Stimulated activated CD4-positive, alpha-beta T cell treated with anti-CD3 and anti-CD28 coated beads, Interleukin-1b, Interleukin-23, amount 100 ng/mL, for 48 hours (primary cell): ENCODE data around the gene BLOC1S5.
"Not testable (repeated sequence)": the region's sequence is repeated elsewhere in the genome, so short reads cannot be mapped to it uniquely, and the experiment has no call there.

ENCODE experiments used
- DNase-seq: peaks from one replicate; pipeline ENCODE4 v3.0.0-alpha.2; 2020

The BLOC1S5 gene

GRCh38 chr6:8080362-8081151, 16.4 kb upstream of the BLOC1S5 start:
- no peak for DNase-seq

GRCh38 chr6:8079126-8079525, 14.9 kb upstream of the BLOC1S5 start:
- DNase-seq = no peak

- DNase-seq = no peak
Measured at GRCh38 chr6:8077991-8078390, 13.8 kb upstream of the BLOC1S5 start.

- no peak for DNase-seq
Measured at GRCh38 chr6:8075704-8076103, 11.5 kb upstream of the BLOC1S5 start.

- no peak for DNase-seq
Measured at GRCh38 chr6:8075185-8075584, 11.0 kb upstream of the BLOC1S5 start.

- DNase-seq = no peak
Measured at GRCh38 chr6:8074213-8074612, 10.0 kb upstream of the BLOC1S5 start.

GRCh38 chr6:8073758-8074157, 9.6 kb upstream of the BLOC1S5 start:
- DNase-seq = no peak

- DNase-seq = no peak
Measured at GRCh38 chr6:8070718-8071117, 6.5 kb upstream of the BLOC1S5 start.

- DNase-seq = no peak
Measured at GRCh38 chr6:8069631-8070284, 5.6 kb upstream of the BLOC1S5 start.

GRCh38 chr6:8069151-8069550, 5.0 kb upstream of the BLOC1S5 start:
- DNase-seq = no peak

GRCh38 chr6:8066108-8066507, 1.9 kb upstream of the BLOC1S5 start:
- no peak for DNase-seq

GRCh38 chr6:8065519-8065911, 1.3 kb upstream of the BLOC1S5 start:
- peak; percentile 41 for DNase-seq

GRCh38 chr6:8064638-8065518, 689 bp upstream of the BLOC1S5 start:
- DNase-seq = peak; percentile 7

- no peak for DNase-seq
Measured at GRCh38 chr6:8061736-8062135, 2.5 kb downstream of the BLOC1S5 start.

GRCh38 chr6:8060346-8060745, 3.8 kb downstream of the BLOC1S5 start:
- DNase-seq = no peak

- no peak for DNase-seq
Measured at GRCh38 chr6:8059129-8059528, 5.1 kb downstream of the BLOC1S5 start.

GRCh38 chr6:8057793-8058192, 6.4 kb downstream of the BLOC1S5 start:
- DNase-seq = no peak

GRCh38 chr6:8057263-8057662, 6.9 kb downstream of the BLOC1S5 start:
- DNase-seq = no peak

- no peak for DNase-seq
Measured at GRCh38 chr6:8054276-8054675, 9.9 kb downstream of the BLOC1S5 start.

- no peak for DNase-seq
Measured at GRCh38 chr6:8047541-8048292, 16.5 kb downstream of the BLOC1S5 start.

GRCh38 chr6:8045769-8046168, 18.4 kb downstream of the BLOC1S5 start:
- not testable (repeated sequence) for DNase-seq

- no peak for DNase-seq
Measured at GRCh38 chr6:8043221-8043620, 21.0 kb downstream of the BLOC1S5 start.
